Neural cell (in vitro differentiated cells): ENCODE results near the gene LGR4. TPM values are rescaled to one million over a fixed set of nuclear protein-coding genes. Genes with fewer than 3 reads are reported as not detected.

Source experiments
- H2AFZ ChIP-seq: fragments of 200-600, 300-800 bp; sonication (generic), shearing (Covaris generic); 2 replicates; pipeline ENCODE4 v1.6.0; 2014; ENCODE audit warnings: low read depth, mild to moderate bottlenecking, antibody characterized with exemption, low read length, moderate library complexity
- H3F3A ChIP-seq: fragments of 200-600 bp; shearing (Covaris generic); 2 replicates; pipeline ENCODE4 v1.6.1; 2016; ENCODE audit warnings: mild to moderate bottlenecking, moderate library complexity, mixed read lengths, antibody characterized with exemption, low read length; ENCODE audit not compliant: insufficient read depth, poor library complexity, severe bottlenecking
- H3K27ac ChIP-seq: fragments of 200-600, 300-800 bp; sonication (generic), shearing (Covaris generic); 2 replicates; pipeline ENCODE4 v1.5.1; 2014; ENCODE audit warnings: mild to moderate bottlenecking, low read length, moderate library complexity
- H3K27me3 ChIP-seq: fragments of 300-800, 200-600 bp; sonication (generic), shearing (Covaris generic); 2 replicates; pipeline ENCODE4 v1.6.0; 2014; ENCODE audit warnings: mild to moderate bottlenecking, low read depth, low read length, moderate library complexity; ENCODE audit not compliant: insufficient read depth
- H3K36me3 ChIP-seq: fragments of 300-800, 200-600 bp; sonication (generic), shearing (Covaris generic); 2 replicates; pipeline ENCODE4 v1.5.1; 2014; ENCODE audit warnings: mild to moderate bottlenecking, antibody characterized with exemption, low read length, moderate library complexity; ENCODE audit not compliant: insufficient read depth
- H3K4me2 ChIP-seq: fragments of 300-800, 200-600 bp; sonication (generic), shearing (Covaris generic); 2 replicates; pipeline ENCODE4 v1.6.0; 2014; ENCODE audit warnings: mild to moderate bottlenecking, low read length
- H3K4me3 ChIP-seq: fragments of 300-800, 200-600 bp; sonication (generic), shearing (Covaris generic); 2 replicates; pipeline ENCODE4 v1.5.1; 2014; ENCODE audit warnings: mild to moderate bottlenecking, low read length, moderate library complexity
- H3K79me2 ChIP-seq: fragments of 200-600 bp; shearing (Covaris generic); replicated peaks from 2 replicates; pipeline ENCODE4 v1.6.0; 2014; ENCODE audit warnings: mild to moderate bottlenecking, low read length, moderate library complexity; ENCODE audit not compliant: insufficient read depth
- H3K9ac ChIP-seq: fragments of 300-800, 200-600 bp; sonication (generic), shearing (Covaris generic); 2 replicates; pipeline ENCODE4 v1.6.1; 2016; ENCODE audit warnings: mild to moderate bottlenecking, low read length, mixed read lengths
- H3K9me2 ChIP-seq: fragments of 200-600 bp; shearing (Covaris generic); 2 replicates; pipeline ENCODE4 v1.6.1; 2016; ENCODE audit warnings: mild to moderate bottlenecking, low read length, mixed read lengths; ENCODE audit not compliant: insufficient read depth
- H3K9me3 ChIP-seq: fragments of 200-600, 300-800 bp; sonication (generic), shearing (Covaris generic); 2 replicates; pipeline ENCODE4 v1.6.1; 2016; ENCODE audit warnings: mild to moderate bottlenecking, mixed run types, low read length, moderate library complexity, mixed read lengths
- H4K20me1 ChIP-seq: fragments of 200-600 bp; shearing (Covaris generic); 2 replicates; pipeline ENCODE4 v1.6.1; 2016; ENCODE audit warnings: mild to moderate bottlenecking, mixed run types; ENCODE audit not compliant: insufficient read depth
- CTCF ChIP-seq: fragments of 450-650 bp; IDR thresholded peaks from 2 replicates; pipeline ENCODE4 v1.5.1; 2014; ENCODE audit warnings: antibody characterized with exemption, mild to moderate bottlenecking, moderate library complexity; ENCODE audit not compliant: poor library complexity, severe bottlenecking
- EP300 ChIP-seq: fragments of 450-650 bp; conservative IDR thresholded peaks from 2 replicates; pipeline ENCODE4 v1.6.1; 2014; ENCODE audit warnings: antibody characterized with exemption, mild to moderate bottlenecking, moderate library complexity; ENCODE audit not compliant: poor library complexity, severe bottlenecking
- EZH2 ChIP-seq: fragments of 200-600, 300-800 bp; shearing (Covaris generic), sonication (generic); IDR thresholded peaks from 2 replicates; pipeline ENCODE4 v1.6.1; 2014; ENCODE audit warnings: antibody characterized with exemption, low read length, borderline replicate concordance, mild to moderate bottlenecking; ENCODE audit not compliant: insufficient read depth, poor library complexity, severe bottlenecking
- MXI1 ChIP-seq: fragments of 450-650 bp; conservative IDR thresholded peaks from 2 replicates; pipeline ENCODE4 v1.6.1; 2014; ENCODE audit warnings: antibody characterized with exemption, mild to moderate bottlenecking; ENCODE audit not compliant: poor library complexity, severe bottlenecking
- POLR2AphosphoS5 ChIP-seq: IDR thresholded peaks from 2 replicates; pipeline ENCODE4 v1.6.1; 2012
- RAD21 ChIP-seq: fragments of 450-650 bp; conservative IDR thresholded peaks from 2 replicates; pipeline ENCODE4 v1.6.1; 2014; ENCODE audit warnings: antibody characterized with exemption, mild to moderate bottlenecking, moderate library complexity
- REST ChIP-seq: IDR thresholded peaks from 2 replicates; pipeline ENCODE4 v1.6.1; 2012; ENCODE audit warnings: borderline replicate concordance
- SMC3 ChIP-seq: fragments of 450-650 bp; conservative IDR thresholded peaks from 2 replicates; pipeline ENCODE4 v1.6.1; 2014; ENCODE audit warnings: antibody characterized with exemption, mild to moderate bottlenecking, moderate library complexity; ENCODE audit not compliant: poor library complexity
- TAF1 ChIP-seq: IDR thresholded peaks from 2 replicates; pipeline ENCODE4 v1.6.1; 2012; ENCODE audit warnings: low read depth
- polyA plus RNA-seq: library from polyadenylated mRNA; depleted of rRNA; stranded (reverse); fragments of >200 nt; gene quantifications from 2 replicates; pipeline ENCODE4 v1.2.3, GENCODE V29; 2014

The LGR4 gene
- polyA plus RNA-seq, 1 donor from 2014 or later: 11.2 TPM

GRCh38 chr11:27444801-27445215 lies 27.8 kb downstream of the LGR4 start:
- H3F3A ChIP-seq: peaks cover 11% of the 10 kb centered on the region
- peak overlapping the region; percentile 80 for H3K27ac ChIP-seq
- peaks cover 10% of the 10 kb centered on the region for H3K79me2 ChIP-seq
- TF ChIP-seq EP300 (peak; percentile 99), MXI1 (no peak), SMC3 (no peak), EZH2 (no peak), RAD21 (no peak), TAF1 (no peak), POLR2AphosphoS5 (peak; percentile 78), CTCF (no peak), REST (no peak)
- no peaks in the 10 kb centered on the region for H3K9me2 ChIP-seq
- no peaks in the 10 kb centered on the region for H3K9me3 ChIP-seq
- H3K4me2 ChIP-seq: peak overlapping the region; percentile 27
- no peaks in the 10 kb centered on the region for H3K27me3 ChIP-seq
- H2AFZ ChIP-seq: no peak overlapping the region
- H3K36me3 ChIP-seq: no peaks in the 10 kb centered on the region
- H3K4me3 ChIP-seq: peak overlapping the region; percentile 53
- H3K9ac ChIP-seq: peak overlapping the region; percentile 52
- no peaks in the 10 kb centered on the region for H4K20me1 ChIP-seq

DNA sequence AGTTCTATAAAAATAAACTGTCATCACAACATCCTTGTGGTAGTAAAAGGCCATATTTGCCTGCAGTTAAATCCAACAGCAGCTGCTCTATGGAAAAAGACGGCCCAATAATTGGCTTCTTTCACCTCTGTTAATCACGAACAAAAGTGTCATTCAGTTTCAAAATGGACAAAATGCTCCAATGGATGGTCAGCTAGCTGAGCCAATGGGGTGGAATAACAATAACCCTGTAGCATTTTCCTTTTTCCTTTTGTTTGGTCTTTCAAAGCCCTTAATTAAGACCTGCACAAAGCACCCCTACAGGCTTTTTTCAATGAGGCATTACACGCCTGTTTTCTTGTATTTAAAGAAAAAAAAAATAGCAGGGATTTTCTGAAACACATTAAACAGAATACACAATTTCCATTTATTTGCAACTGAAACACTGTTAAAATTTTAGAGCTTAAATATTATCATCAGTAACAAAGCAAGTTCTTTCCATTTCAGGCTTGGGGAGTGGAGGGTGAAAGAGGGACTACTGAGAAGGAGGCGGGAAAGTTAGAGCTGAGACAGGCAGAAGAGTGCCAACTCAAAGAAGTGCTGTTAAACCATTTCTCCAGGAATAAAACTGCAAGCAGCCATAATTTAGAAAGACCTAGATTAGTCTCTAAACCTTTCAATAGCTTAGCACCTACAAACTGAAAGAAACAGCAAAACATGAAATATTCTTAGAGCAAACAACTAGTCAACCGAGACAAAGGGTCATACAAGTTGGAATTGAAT lies 28.7 kb downstream of the LGR4 start:
- Histone ChIP-seq H3K9me2 (no peaks in the 10 kb centered on the region), H3K27ac (peak overlapping the region; percentile 80), H4K20me1 (no peaks in the 10 kb centered on the region), H3K9me3 (no peaks in the 10 kb centered on the region), H3F3A (peaks cover 11% of the 10 kb centered on the region), H3K9ac (no peak overlapping the region), H3K27me3 (no peaks in the 10 kb centered on the region), H3K4me3 (peak overlapping the region; percentile 53), H3K4me2 (peak overlapping the region; percentile 27), H3K36me3 (no peaks in the 10 kb centered on the region), H2AFZ (no peak overlapping the region), H3K79me2 (peaks cover 10% of the 10 kb centered on the region)
- no peak for TF ChIP-seq MXI1
- TF ChIP-seq POLR2AphosphoS5: no peak
- TF ChIP-seq REST: no peak
- no peak for TF ChIP-seq RAD21
- TF ChIP-seq EP300: no peak
- no peak for TF ChIP-seq SMC3
- TF ChIP-seq EZH2: no peak
- no peak for TF ChIP-seq TAF1
- no peak for TF ChIP-seq CTCF
